SU-DHL-6 (cell line): ENCODE results near the gene CNPPD1.
A peak's percentile ranks its signal among the peaks of the same experiment; 100 is the strongest.

Source experiments
- H2AFZ ChIP-seq: fragments of 200-600 bp; sonication (generic); 2 replicates; pipeline ENCODE4 v1.6.1; 2014; ENCODE audit warnings: low read depth, mild to moderate bottlenecking, moderate library complexity, mixed read lengths, antibody characterized with exemption, low read length; ENCODE audit not compliant: severe bottlenecking
- H3F3A ChIP-seq: fragments of 200-600 bp; shearing (Covaris generic); 2 replicates; pipeline ENCODE4 v1.6.0; 2016; ENCODE audit warnings: antibody characterized with exemption, mild to moderate bottlenecking; ENCODE audit not compliant: insufficient read depth
- H3K27ac ChIP-seq: fragments of 200-600 bp; sonication (generic); 2 replicates; pipeline ENCODE4 v1.5.1; 2016; ENCODE audit warnings: low read depth, mild to moderate bottlenecking, low read length, moderate library complexity, mixed read lengths
- H3K27me3 ChIP-seq: fragments of 200-600 bp; sonication (generic), shearing (Covaris generic); 2 replicates; pipeline ENCODE4 v1.6.0; 2014; ENCODE audit warnings: mild to moderate bottlenecking, low read length
- H3K36me3 ChIP-seq: fragments of 200-600 bp; sonication (generic); 2 replicates; pipeline ENCODE4 v1.6.1; 2014; ENCODE audit warnings: mild to moderate bottlenecking, low read length, mixed read lengths
- H3K4me2 ChIP-seq: fragments of 300-600, 200-600 bp; shearing (Covaris generic), sonication (generic); 2 replicates; pipeline ENCODE4 v1.6.0; 2014; ENCODE audit warnings: low read length, low read depth, mild to moderate bottlenecking; ENCODE audit not compliant: poor library complexity, severe bottlenecking
- H3K4me3 ChIP-seq: fragments of 200-600 bp; sonication (generic); 2 replicates; pipeline ENCODE4 v1.5.1; 2014; ENCODE audit warnings: antibody characterized with exemption, low read length, mild to moderate bottlenecking, mixed read lengths; ENCODE audit not compliant: insufficient read depth, poor library complexity, severe bottlenecking
- H3K79me2 ChIP-seq: fragments of 200-600 bp; sonication (generic); 2 replicates; pipeline ENCODE4 v1.6.1; 2014; ENCODE audit warnings: mild to moderate bottlenecking, low read length, moderate library complexity; ENCODE audit not compliant: insufficient read depth
- H3K9ac ChIP-seq: fragments of 200-600 bp; sonication (generic); 2 replicates; pipeline ENCODE4 v1.7.0; 2014; ENCODE audit warnings: mild to moderate bottlenecking, low read length
- H3K9me2 ChIP-seq: fragments of 200-600 bp; sonication (generic); replicated peaks from 2 replicates; pipeline ENCODE4 v1.6.1; 2014; ENCODE audit warnings: low read length; ENCODE audit not compliant: insufficient read depth
- H3K9me3 ChIP-seq: fragments of 200-600 bp; sonication (generic); 2 replicates; pipeline ENCODE4 v1.6.1; 2014; ENCODE audit warnings: low read length, mixed read lengths; ENCODE audit not compliant: insufficient read depth
- H4K20me1 ChIP-seq: fragments of 200-600 bp; sonication (generic); 2 replicates; pipeline ENCODE4 v1.6.1; 2014; ENCODE audit warnings: low read depth, mild to moderate bottlenecking, antibody characterized with exemption, low read length, moderate library complexity, mixed read lengths
- CTCF ChIP-seq: fragments of 200-600 bp; sonication (generic); IDR thresholded peaks from one replicate; pipeline ENCODE4 v1.5.1; 2017; ENCODE audit warnings: antibody characterized with exemption, mild to moderate bottlenecking, low read length, moderate library complexity; ENCODE audit not compliant: insufficient read depth, poor library complexity, severe bottlenecking
- EZH2phosphoT487 ChIP-seq: fragments of 200-600 bp; sonication (generic), shearing (Covaris generic); conservative IDR thresholded peaks from 2 replicates; pipeline ENCODE4 v1.6.1; 2018; ENCODE audit warnings: mild to moderate bottlenecking, antibody characterized with exemption, low read length, moderate library complexity, mixed read lengths

CNPPD1 gene

GRCh38 chr2:219179601-219180465 lies 3.1 kb upstream of the CNPPD1 start:
- no peaks in the 10 kb centered on the region for H4K20me1 ChIP-seq
- peak overlapping the region; percentile 73 for H3K4me2 ChIP-seq
- H3F3A ChIP-seq: peaks cover 15% of the 10 kb centered on the region
- H3K79me2 ChIP-seq: peaks cover 20% of the 10 kb centered on the region
- H2AFZ ChIP-seq: no peak overlapping the region
- no peak overlapping the region for H3K4me3 ChIP-seq
- no peaks in the 10 kb centered on the region for H3K9me2 ChIP-seq
- H3K27ac ChIP-seq: no peak overlapping the region
- H3K27me3 ChIP-seq: no peaks in the 10 kb centered on the region
- H3K9me3 ChIP-seq: no peaks in the 10 kb centered on the region
- H3K36me3 ChIP-seq: no peaks in the 10 kb centered on the region
- no peak for TF ChIP-seq EZH2phosphoT487
- no peak for TF ChIP-seq CTCF
- peak overlapping the region; percentile 99; the same call in 1 of the 2 replicates for H3K9ac ChIP-seq

- Histone ChIP-seq H3K4me2 (peak overlapping the region; percentile 73), H3K9me2 (no peaks in the 10 kb centered on the region), H3K9me3 (no peaks in the 10 kb centered on the region), H3K27me3 (no peaks in the 10 kb centered on the region), H4K20me1 (no peaks in the 10 kb centered on the region), H3K4me3 (peak overlapping the region; percentile 96), H3K27ac (peak overlapping the region; percentile 98), H3K9ac (peak overlapping the region; percentile 99), H3K36me3 (no peaks in the 10 kb centered on the region), H2AFZ (peak overlapping the region; percentile 66), H3K79me2 (peaks cover 20% of the 10 kb centered on the region), H3F3A (peaks cover 15% of the 10 kb centered on the region)
- TF ChIP-seq EZH2phosphoT487 (no peak), CTCF (peak; percentile 10)
These were observed 1.9 kb upstream of the CNPPD1 start for GRCh38 chr2:219178377-219179175.

- peak within 1 kb of the TSS; percentile 93 for H2AFZ ChIP-seq
- H4K20me1 ChIP-seq: no peaks in the 10 kb centered on the region
- no peaks in the 10 kb centered on the region for H3K9me3 ChIP-seq
- peak within 1 kb of the TSS; percentile 99 for H3K9ac ChIP-seq
- H3K4me3 ChIP-seq: peak within 1 kb of the TSS; percentile 96
- H3K79me2 ChIP-seq: peaks cover 20% of the 10 kb centered on the region
- H3K27me3 ChIP-seq: no peaks in the 10 kb centered on the region
- peaks cover 15% of the 10 kb centered on the region for H3F3A ChIP-seq
- no peaks in the 10 kb centered on the region for H3K9me2 ChIP-seq
- H3K4me2 ChIP-seq: peak within 1 kb of the TSS; percentile 100
- TF ChIP-seq CTCF (peak; percentile 24), EZH2phosphoT487 (no peak)
- H3K36me3 ChIP-seq: no peaks in the 10 kb centered on the region
- peak within 1 kb of the TSS; percentile 98 for H3K27ac ChIP-seq
These were observed 1.0 kb upstream of the CNPPD1 start, which contains the start of gene RETREG2 for GRCh38 chr2:219177552-219178376. Gene RETREG2, plus strand, starts transcription at chr2:219178275. Its CDS starts 78 bp downstream, at chr2:219178353.
